MM.1S (cell line): ENCODE results near the gene TSPAN3.

ENCODE experiments used
- DNase-seq: peaks from one replicate; pipeline ENCODE4 v3.0.0-alpha.2; 2015
- H2AFZ ChIP-seq: fragments of 300-600 bp; sonication (generic); 2 replicates; pipeline ENCODE4 v1.6.0; 2016; ENCODE audit warnings: antibody characterized with exemption, low read length
- H3F3A ChIP-seq: fragments of 300-600 bp; sonication (generic); 2 replicates; pipeline ENCODE4 v1.6.1; 2016; ENCODE audit warnings: mild to moderate bottlenecking, antibody characterized with exemption, low read length, moderate library complexity, mixed read lengths; ENCODE audit not compliant: insufficient read depth
- H3K27ac ChIP-seq: fragments of 300-600 bp; sonication (generic); 2 replicates; pipeline ENCODE4 v1.5.1; 2016; ENCODE audit warnings: mild to moderate bottlenecking, low read length
- H3K27me3 ChIP-seq: fragments of 300-600 bp; sonication (generic); replicated peaks from 2 replicates; pipeline ENCODE4 v1.6.0; 2016; ENCODE audit warnings: low read length; ENCODE audit not compliant: insufficient read depth
- H3K36me3 ChIP-seq: fragments of 300-600 bp; sonication (generic); replicated peaks from 2 replicates; pipeline ENCODE4 v1.6.1; 2016; ENCODE audit warnings: mild to moderate bottlenecking, low read length, mixed read lengths; ENCODE audit not compliant: insufficient read depth
- H3K4me1 ChIP-seq: fragments of 300-600 bp; sonication (generic); 2 replicates; pipeline ENCODE4 v1.6.1; 2016; ENCODE audit warnings: low read length, mixed read lengths
- H3K4me2 ChIP-seq: fragments of 300-600 bp; sonication (generic); 2 replicates; pipeline ENCODE4 v1.6.0; 2016; ENCODE audit warnings: low read depth, low read length
- H3K4me3 ChIP-seq: fragments of 300-600 bp; sonication (generic); 2 replicates; pipeline ENCODE4 v1.5.1; 2016; ENCODE audit warnings: low read length, mixed read lengths
- H3K79me2 ChIP-seq: fragments of 300-600 bp; sonication (generic); 2 replicates; pipeline ENCODE4 v1.6.1; 2016; ENCODE audit warnings: mixed run types, low read length, mixed read lengths
- H3K9ac ChIP-seq: fragments of 300-600 bp; sonication (generic); 2 replicates; pipeline ENCODE4 v1.6.1; 2016; ENCODE audit warnings: low read length, mixed read lengths
- H3K9me2 ChIP-seq: fragments of 300-600 bp; sonication (generic); replicated peaks from 2 replicates; pipeline ENCODE4 v1.6.1; 2016; ENCODE audit warnings: mild to moderate bottlenecking, low read length, mixed read lengths; ENCODE audit not compliant: insufficient read depth
- H3K9me3 ChIP-seq: fragments of 300-600 bp; sonication (generic); replicated peaks from 2 replicates; pipeline ENCODE4 v1.6.1; 2016; ENCODE audit warnings: mild to moderate bottlenecking, low read length, mixed read lengths; ENCODE audit not compliant: insufficient read depth
- H4K20me1 ChIP-seq: fragments of 300-600 bp; sonication (generic); 2 replicates; pipeline ENCODE4 v1.6.1; 2016; ENCODE audit warnings: mild to moderate bottlenecking, low read length, moderate library complexity, mixed read lengths; ENCODE audit not compliant: insufficient read depth
- EZH2 ChIP-seq: fragments of 300-600 bp; sonication (generic); optimal IDR thresholded peaks from 2 replicates; pipeline ENCODE3; 2017; ENCODE audit warnings: low read depth, mild to moderate bottlenecking, antibody characterized with exemption, low read length, mixed read lengths
- EZH2phosphoT487 ChIP-seq: fragments of 300-600 bp; sonication (generic); IDR thresholded peaks from 2 replicates; pipeline ENCODE4 v1.6.1; 2018; ENCODE audit warnings: antibody characterized with exemption, low read length
- TF ChIP-seq, protein P1 (sequence below): fragments of 300-600 bp; sonication (generic); IDR thresholded peaks from 2 replicates; pipeline ENCODE4 v1.5.1; 2016; ENCODE audit warnings: antibody characterized with exemption, low read length, mixed read lengths

The TSPAN3 gene

DNA sequence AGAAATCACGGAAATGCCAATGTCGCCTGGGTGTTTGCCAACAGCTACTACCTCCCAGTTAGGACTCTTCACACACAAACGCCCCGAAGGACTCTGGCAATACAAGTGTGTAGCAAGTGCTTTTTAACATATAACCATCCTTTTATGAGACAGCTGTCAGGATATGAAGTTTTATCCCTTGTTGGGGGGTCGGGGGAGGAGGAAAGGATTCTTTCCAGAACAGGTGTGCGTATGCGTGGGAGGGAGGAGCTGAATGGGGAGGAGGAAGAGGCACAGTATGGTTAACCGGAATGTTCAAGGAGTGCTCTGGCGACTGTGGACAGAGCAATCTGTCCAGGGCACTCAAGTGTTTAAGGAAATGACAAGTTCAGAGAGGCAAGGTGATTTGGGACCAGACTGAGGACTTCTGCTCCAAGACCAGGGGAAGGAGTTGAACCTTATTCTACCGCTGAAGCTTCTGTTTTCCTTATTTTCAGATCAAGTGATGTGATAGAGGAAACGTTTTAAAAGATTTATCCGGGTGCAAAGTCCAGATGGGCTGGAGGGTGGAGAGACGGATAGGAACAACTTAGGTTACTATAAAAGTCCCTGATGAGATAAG lies 1.3 kb downstream of the TSPAN3 start:
- Histone ChIP-seq H3K79me2 (peaks cover 56% of the 10 kb centered on the region), H3K9me2 (no peaks in the 10 kb centered on the region), H3K9me3 (no peaks in the 10 kb centered on the region), H3K27ac (no peak overlapping the region), H3K9ac (peak overlapping the region; percentile 69; the same call in 1 of the 2 replicates), H3K4me3 (peak overlapping the region; percentile 73), H3F3A (no peaks in the 10 kb centered on the region), H3K4me1 (peaks cover 14% of the 10 kb centered on the region), H3K4me2 (peak overlapping the region; percentile 96), H3K27me3 (no peaks in the 10 kb centered on the region), H3K36me3 (no peaks in the 10 kb centered on the region), H4K20me1 (no peaks in the 10 kb centered on the region), H2AFZ (no peak overlapping the region)
- TF ChIP-seq, protein P1, sequence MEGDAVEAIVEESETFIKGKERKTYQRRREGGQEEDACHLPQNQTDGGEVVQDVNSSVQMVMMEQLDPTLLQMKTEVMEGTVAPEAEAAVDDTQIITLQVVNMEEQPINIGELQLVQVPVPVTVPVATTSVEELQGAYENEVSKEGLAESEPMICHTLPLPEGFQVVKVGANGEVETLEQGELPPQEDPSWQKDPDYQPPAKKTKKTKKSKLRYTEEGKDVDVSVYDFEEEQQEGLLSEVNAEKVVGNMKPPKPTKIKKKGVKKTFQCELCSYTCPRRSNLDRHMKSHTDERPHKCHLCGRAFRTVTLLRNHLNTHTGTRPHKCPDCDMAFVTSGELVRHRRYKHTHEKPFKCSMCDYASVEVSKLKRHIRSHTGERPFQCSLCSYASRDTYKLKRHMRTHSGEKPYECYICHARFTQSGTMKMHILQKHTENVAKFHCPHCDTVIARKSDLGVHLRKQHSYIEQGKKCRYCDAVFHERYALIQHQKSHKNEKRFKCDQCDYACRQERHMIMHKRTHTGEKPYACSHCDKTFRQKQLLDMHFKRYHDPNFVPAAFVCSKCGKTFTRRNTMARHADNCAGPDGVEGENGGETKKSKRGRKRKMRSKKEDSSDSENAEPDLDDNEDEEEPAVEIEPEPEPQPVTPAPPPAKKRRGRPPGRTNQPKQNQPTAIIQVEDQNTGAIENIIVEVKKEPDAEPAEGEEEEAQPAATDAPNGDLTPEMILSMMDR: no peak
- no peak for TF ChIP-seq EZH2
- no peak for TF ChIP-seq EZH2phosphoT487
- DNase-seq: no peak

DNA sequence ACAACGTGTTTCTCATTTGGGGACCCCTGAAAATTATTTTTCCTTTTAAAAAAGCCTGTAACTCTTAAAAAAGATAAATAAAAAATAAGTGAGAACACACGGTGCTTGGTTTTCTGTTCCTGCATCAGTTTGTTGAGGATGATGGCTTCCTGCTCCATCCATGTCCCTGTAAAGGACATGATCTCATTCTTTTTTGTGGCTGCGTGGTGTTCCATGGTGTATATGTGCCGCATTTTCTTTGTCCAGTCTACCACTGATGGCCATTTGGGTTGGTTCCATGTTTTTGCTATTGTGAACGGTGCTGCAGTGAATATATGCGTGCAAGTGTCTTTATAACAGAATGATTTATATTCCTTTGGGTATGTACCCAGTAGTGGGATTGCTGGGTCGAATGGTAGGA lies 2.3 kb downstream of the TSPAN3 start:
- Histone ChIP-seq H3K79me2 (peaks cover 66% of the 10 kb centered on the region), H3F3A (no peaks in the 10 kb centered on the region), H3K4me2 (no peak overlapping the region), H3K27me3 (no peaks in the 10 kb centered on the region), H3K9ac (no peak overlapping the region), H3K4me1 (peaks cover 14% of the 10 kb centered on the region), H3K27ac (no peak overlapping the region), H3K4me3 (no peak overlapping the region), H3K9me2 (no peaks in the 10 kb centered on the region), H2AFZ (no peak overlapping the region), H3K9me3 (no peaks in the 10 kb centered on the region), H4K20me1 (no peaks in the 10 kb centered on the region), H3K36me3 (no peaks in the 10 kb centered on the region)
- no peak for DNase-seq
- TF ChIP-seq EZH2: no peak
- TF ChIP-seq, protein P1: no peak
- no peak for TF ChIP-seq EZH2phosphoT487

DNA sequence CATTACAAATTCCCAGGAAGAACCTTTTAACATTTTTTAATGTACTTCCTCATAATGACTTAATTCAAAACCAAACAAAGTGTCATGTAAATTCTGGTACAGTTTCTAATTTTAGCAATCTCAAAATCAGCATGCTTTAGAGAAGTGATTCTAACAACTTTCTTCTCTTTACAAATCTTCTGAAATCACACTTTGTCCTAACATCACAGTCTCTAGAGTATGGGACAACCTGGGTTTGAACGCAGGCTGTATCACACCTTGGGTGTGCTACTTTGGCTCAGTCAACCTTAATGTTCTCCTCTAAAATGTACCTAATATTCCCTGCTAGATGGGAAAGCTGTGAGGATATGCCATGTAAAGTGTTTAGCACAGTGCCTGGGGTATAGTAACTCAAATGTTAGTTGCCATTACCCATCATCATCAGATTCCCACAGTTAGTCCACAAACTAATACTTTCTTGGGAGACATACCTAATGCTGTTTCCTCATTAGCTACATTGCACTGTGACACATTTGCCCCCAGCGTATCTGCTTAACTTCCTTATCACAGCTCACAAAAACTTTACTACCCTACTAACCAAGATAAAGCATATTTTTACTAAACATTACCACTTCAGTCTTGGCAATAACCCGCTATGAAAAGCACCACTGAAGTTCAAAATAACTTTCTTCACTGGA lies 3.1 kb downstream of the TSPAN3 start:
- Histone ChIP-seq H3K36me3 (no peaks in the 10 kb centered on the region), H3K4me1 (peaks cover 20% of the 10 kb centered on the region), H3K4me2 (no peak overlapping the region), H3K9me2 (no peaks in the 10 kb centered on the region), H3K9me3 (no peaks in the 10 kb centered on the region), H3K79me2 (peaks cover 74% of the 10 kb centered on the region), H2AFZ (no peak overlapping the region), H3K27me3 (no peaks in the 10 kb centered on the region), H3F3A (no peaks in the 10 kb centered on the region), H4K20me1 (no peaks in the 10 kb centered on the region), H3K27ac (no peak overlapping the region), H3K4me3 (no peak overlapping the region), H3K9ac (no peak overlapping the region)
- TF ChIP-seq, protein P1: no peak
- TF ChIP-seq EZH2phosphoT487 (no peak), EZH2 (no peak)
- DNase-seq: no peak
